GM21381 (cell line): ENCODE data around the gene ERGIC3.
"Not testable (repeated sequence)": the region's sequence is repeated elsewhere in the genome, so short reads cannot be mapped to it uniquely, and the experiment has no call there.

Experiments
- ATAC-seq: cut with Tn5 transposase; IDR thresholded peaks from one replicate; pipeline ENCODE4 v1.9.1; 2021; ENCODE audit warnings: mild to moderate bottlenecking, moderate library complexity; ENCODE audit not compliant: unreplicated experiment

ERGIC3 gene

DNA sequence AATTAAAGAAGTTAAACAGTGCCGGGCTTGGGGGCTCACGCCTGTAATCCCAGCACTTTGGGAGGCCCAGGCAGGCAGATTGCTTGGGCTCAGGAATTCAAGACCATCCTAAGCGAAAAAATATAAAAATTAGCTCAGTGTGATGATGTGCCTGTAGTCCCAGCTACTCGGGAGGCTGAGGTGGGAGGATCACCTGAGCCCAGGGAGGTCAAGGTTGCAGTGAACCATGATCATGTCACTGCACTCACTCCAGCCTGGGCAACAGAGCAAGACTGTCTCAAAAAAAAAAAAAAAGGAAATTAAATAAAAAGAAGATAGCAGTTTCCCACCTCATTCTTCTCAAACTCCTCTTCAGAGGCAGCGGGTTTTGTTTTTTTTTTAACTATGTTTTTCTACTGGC, 24.1 kb upstream of the ERGIC3 start:
- ATAC-seq: not testable (repeated sequence)

DNA sequence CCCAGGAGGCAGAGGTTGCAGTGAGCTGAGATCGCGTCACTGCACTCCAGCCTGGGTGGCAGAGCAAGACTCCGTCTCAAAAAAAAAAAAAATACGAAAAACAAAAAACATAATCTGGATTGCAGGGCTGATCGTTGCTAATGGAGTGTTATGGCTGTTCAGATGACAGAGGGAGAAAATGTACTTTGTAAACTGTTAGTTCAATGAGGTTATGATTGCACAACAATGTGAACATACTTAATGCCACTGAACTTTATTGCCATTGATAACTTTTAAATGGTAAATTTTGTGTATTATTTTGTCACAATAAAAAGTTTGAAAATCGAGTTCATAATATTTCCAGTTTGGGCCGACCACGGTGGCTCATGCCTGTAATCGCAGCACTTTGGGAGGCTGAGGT, 22.9 kb upstream of the ERGIC3 start:
- ATAC-seq: no peak

GRCh38 chr20:35523298-35523888, 18.5 kb upstream of the ERGIC3 start:
- no peak for ATAC-seq

GRCh38 chr20:35525639-35526038, 16.2 kb upstream of the ERGIC3 start:
- ATAC-seq: no peak

DNA sequence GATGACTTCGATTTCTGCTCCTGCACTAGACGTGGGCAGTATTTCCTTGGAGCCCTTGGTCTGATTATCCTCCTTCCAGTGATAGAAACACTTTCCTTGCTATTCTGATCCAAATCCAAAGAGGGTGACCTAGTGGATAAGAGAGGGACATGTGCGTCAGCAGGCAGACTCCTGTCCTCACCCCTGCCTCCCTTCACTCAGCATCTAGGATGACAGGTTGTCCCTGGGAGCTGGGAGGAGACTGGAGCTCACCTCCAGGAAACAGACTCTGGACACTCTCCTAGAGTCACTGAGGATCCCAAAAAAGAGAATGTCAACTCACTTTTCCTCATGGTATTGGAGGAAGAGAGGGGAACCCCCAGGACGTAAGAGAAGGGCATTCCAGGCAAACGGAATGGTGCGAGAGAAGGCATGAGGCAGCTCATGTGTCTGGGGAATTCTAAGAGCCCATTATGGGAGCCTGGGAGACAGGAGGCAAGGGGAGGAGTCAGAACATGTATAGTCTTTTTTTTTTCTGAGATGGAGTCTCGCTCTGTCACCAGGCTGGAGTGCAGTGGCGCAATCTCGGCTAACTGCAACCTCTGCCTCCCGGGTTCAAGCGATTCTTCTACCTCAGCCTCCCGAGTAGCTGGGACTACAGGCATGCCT, 14.6 kb upstream of the ERGIC3 start:
- ATAC-seq: no peak

- no peak for ATAC-seq
Measured at GRCh38 chr20:35529552-35529951, 12.3 kb upstream of the ERGIC3 start, which contains the start of gene C20orf173. C20orf173 (minus strand) TSS chr20:35529652; CDS start chr20:35529373, 279 bp downstream.

DNA sequence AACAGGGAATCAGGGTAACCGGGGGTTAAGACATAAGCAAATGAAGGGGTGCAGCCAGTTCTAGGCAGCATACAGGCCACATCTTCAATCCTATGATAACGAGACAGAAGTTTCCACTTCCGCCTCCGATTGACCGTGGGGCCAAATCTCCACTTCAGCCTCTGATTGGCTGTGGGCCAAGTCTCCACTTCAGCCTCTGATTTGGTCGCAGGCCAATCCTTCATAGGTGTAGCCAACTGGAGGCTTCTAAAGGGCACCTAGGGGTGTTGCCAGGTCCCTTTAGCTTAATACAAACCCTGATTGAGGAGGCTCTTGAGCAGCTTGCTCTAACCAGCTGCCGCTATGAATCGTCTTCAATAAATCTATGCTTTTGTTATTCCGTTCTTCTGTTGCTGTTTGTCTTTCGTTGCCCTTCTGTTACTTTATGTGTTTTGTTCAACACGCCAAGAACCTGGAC, 2.1 kb upstream of the ERGIC3 start:
- ATAC-seq: no peak

GRCh38 chr20:35541118-35541782, 628 bp upstream of the ERGIC3 start:
- no peak for ATAC-seq

GRCh38 chr20:35542990-35543389, 1.1 kb downstream of the ERGIC3 start:
- no peak for ATAC-seq

DNA sequence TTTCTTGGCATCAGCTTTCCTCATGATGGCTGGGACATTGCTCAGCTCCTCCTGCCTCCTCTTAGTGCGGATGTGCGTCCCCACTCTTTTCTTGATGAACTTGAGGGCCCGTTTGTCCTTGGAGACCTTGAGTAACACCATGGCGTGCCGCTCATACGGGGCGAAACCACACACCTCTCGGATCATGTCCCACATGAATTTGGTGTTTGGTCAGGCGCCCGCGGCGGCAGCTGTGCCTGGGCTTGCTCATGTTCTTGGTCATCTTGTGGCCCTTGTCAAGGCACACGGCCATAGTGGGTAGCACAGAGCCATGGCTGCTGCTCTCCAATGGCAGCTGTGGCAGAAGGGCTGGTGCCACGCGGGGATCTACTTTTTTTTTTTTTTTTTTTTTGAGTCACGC, 2.6 kb downstream of the ERGIC3 start:
- no peak for ATAC-seq

DNA sequence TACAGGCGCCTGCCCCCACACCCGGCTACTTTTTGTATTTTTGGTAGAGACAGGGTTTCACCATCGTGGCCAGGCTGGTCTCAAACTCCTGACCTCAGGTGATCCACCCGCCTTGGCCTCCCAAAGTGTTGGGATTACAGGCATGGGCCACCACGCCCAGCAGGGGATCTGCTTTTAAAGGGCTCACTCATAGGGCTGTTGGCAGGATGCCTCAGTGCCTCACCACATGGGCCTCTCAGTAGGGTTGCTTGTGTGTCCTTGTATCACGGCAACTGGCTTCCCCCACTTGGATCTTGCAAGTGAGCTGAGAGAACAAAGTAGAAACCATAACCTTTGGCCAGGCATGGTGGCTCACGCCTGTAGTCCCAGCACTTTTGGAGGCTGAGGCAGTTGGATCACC, 3.1 kb downstream of the ERGIC3 start:
- ATAC-seq: not testable (repeated sequence)

GRCh38 chr20:35546127-35546526, 4.2 kb downstream of the ERGIC3 start:
- ATAC-seq: no peak

GRCh38 chr20:35547329-35547728, 5.5 kb downstream of the ERGIC3 start:
- no peak for ATAC-seq

GRCh38 chr20:35551503-35551902, 9.6 kb downstream of the ERGIC3 start:
- no peak for ATAC-seq

- no peak for ATAC-seq
Measured at GRCh38 chr20:35552914-35553313, 11.0 kb downstream of the ERGIC3 start.

GRCh38 chr20:35555461-35555860, 13.6 kb downstream of the ERGIC3 start:
- not testable (repeated sequence) for ATAC-seq

DNA sequence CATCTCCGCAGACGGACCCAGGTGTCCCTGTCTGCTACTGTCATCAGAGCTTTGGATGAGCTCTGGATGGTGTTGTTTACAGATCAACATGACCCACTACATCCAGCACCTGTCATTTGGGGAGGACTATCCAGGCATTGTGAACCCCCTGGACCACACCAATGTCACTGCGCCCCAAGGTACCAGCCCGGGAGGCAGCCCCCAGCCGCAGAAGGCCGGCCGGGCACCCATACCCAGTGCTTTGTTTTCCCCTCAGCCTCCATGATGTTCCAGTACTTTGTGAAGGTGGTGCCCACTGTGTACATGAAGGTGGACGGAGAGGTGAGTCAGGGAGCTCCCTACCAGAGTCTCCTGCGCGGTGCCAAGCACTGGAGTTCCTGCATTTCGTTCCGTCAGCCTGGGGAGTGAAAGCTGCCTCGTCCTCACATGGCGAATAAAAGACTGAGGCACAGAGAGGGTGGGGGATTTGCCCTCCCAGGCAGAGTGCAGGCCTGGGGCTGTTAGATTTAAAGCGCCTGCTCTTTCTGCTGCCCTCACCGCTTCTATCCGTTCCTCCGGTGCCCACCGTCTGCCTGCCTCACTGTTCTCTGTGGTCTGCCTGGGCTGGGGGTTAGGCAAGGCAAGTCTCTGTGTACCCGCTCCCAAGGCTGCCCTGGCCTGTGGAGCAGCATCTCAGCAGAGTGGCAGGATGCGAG, 14.2 kb downstream of the ERGIC3 start:
- no peak for ATAC-seq

- no peak for ATAC-seq
Measured at GRCh38 chr20:35556871-35557270, 15.0 kb downstream of the ERGIC3 start.

DNA sequence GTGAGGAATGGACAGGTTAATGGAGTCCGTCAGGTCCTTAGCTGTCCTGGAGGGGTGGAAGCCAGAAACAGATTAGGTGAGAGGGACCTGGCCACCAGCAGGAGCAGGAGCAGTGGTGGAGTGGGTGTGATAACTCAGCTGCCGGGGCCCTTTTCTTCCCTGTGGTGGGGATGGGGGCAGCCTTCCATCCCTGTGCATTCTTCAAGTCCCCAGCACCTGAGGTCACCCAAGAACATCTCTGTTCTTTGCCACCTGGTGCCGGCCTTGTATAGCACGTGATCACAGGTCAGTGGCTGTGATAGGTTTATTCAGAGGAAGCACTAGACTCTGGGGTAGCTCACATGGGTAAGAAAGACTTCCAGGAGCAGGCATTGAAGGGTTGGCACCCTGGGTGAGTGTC, 16.6 kb downstream of the ERGIC3 start:
- ATAC-seq: no peak

DNA sequence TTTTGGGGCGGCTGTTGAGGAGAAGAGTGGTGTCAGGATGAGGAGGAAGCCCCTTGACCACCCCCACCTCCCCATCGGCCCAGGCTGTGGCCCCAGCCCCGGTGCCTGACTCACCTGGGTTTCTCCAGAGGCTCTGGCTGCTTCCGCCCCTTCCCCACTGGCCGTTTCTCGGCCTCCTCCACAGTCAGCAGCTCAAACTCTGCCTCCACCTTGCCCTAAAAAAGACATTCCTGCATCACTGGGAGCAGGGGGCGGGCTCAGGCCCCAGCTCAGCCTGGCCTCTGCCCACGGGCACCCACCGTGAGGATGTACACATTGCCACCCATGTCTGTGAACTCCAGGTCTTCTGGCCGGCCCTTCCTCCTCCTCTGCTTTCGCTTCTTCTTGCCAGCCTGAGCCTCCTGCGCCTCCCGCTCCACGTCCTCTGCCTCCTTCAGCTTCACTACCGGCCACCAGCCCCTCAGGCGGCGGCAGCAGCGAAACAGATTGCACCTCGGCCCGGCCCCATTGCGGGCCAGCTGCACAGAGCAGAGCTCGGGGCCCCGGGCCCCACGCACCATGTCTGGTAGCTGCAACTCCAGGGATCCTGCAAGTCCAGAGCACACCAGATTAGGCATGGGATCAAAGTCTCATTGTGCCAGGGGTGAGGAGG, 17.3 kb downstream of the ERGIC3 start:
- ATAC-seq: no peak

DNA sequence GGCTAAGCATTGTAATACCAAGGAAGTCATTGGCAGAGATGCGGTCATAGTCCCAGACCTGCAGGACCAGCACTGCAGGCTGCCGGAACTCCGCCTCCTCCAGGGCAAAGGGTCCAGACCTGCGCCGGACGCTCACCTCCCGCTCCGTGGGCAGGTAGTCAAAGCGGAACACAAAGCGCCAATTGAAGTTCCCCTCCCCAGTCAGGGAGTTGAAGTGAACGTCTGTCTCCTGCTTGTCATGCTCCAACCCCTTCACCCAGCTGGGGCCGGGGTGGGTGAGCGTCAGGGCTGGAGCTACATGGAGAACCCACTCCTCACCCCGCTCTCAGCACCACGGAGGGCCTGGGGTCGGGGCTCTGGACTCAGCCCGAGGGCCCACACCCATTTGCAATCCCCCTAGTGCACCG, 18.2 kb downstream of the ERGIC3 start:
- ATAC-seq: no peak
